Pancreas (tissue), 10 donors: ENCODE data around the gene KLHL17. TPM values are rescaled to one million over a fixed set of nuclear protein-coding genes. Genes with fewer than 3 reads are reported as not detected.

Experiments
- ATAC-seq, 4 donors: fragments of 200-7000 bp; cut with Tn5 transposase; one replicate each; pipeline versions ENCODE4 v1.8.0 to v1.9.1; 2020; ENCODE audit warnings: mild to moderate bottlenecking in 4 of 4, moderate library complexity in 4 of 4
- DNase-seq, 6 donors: peaks; one replicate each; pipeline ENCODE4 v3.0.0-alpha.2; 2020
- FAIRE-seq: peaks from 2 replicates; lab custom pipeline; 2012; peaks lifted over from hg19 to GRCh38; lab: Jason Lieb, UNC
- H3K27ac ChIP-seq, 4 donors: fragments of 200-600 bp; sonication (generic); 1 replicate in 3 of 4; 2 replicates in 1 of 4; pipeline versions ENCODE4 v1.5.0 to v1.8.0; 2020
- H3K27me3 ChIP-seq, 4 donors: fragments of 200-600 bp; one replicate each; pipeline ENCODE4 v1.8.0; 2021
- H3K36me3 ChIP-seq, 3 donors: fragments of 200-600 bp; sonication (generic) in 1 of 3; one replicate each; pipeline versions ENCODE4 v1.5.0 to v1.8.0; 2020 to 2021
- H3K4me1 ChIP-seq, 3 donors: fragments of 200-600 bp; one replicate each; pipeline ENCODE4 v1.8.0; 2021
- H3K4me3 ChIP-seq, 4 donors: fragments of 200-600 bp; sonication (generic) in 2 of 4; one replicate each; pipeline versions ENCODE4 v1.5.0 to v1.8.0; 2020 to 2021
- H3K9me3 ChIP-seq, 4 donors: fragments of 200-600 bp; one replicate each; pipeline ENCODE4 v1.8.0; 2021
- WGBS, 2 donors: extraction: QIAGEN DNeasy Blood & Tissue Kit; methylation state at CpG; one replicate each; pipeline ENCODE4 v1.1.7; 2013; 5-methylcytosine and 5-hydroxymethylcytosine counted together
- intact Hi-C, 3 donors: fragments of 100-400 bp; cut with DNase I; formaldehyde crosslinking; loops; one replicate each; pipeline versions ENCODE4 v1.11.1 to v1.14.2; 2022
- polyA plus RNA-seq, 2 donors: library from polyadenylated mRNA; stranded (reverse); fragments of 200-250 nt; gene quantifications; one replicate each; pipeline ENCODE4 v1.2.3, GENCODE V29; 2013
- total RNA-seq, 6 donors: library from RNA; stranded (reverse); fragmentation: NEBNext Ultra II Directional in 4 of 6; extraction: Animal tissue kit (Norgen Biotek cat#: 25700) in 4 of 6; gene quantifications; one replicate each; pipeline versions ENCODE4 v1.2.1 to v1.2.4, GENCODE V29; 2021 to 2023
- TF ChIP-seq, protein P1 (sequence below), 4 donors: fragments of 200-600 bp; sonication (generic) in 3 of 4; IDR thresholded peaks; one replicate each; pipeline versions ENCODE4 v1.5.0 to v1.8.0; 2021; ENCODE audit warnings: antibody characterized with exemption in 4 of 4
- donor health status: healthy with polysubstance abuse.
- donor health status: DM: no; HTN: no; CAD: no; lungs with moderate emphysema.
- donor health status: DM: no; HTN: no; CAD: no.
- donor health status: control.
- donor health status: control.
- donor health status: Bipolar disorder and iron deficiency.
- donor health status: DM: yes; HTN: yes; CAD: no.
- donor health status: DM: no; HTN: no; CAD: no.
- donor health status: DM: no; HTN: no; CAD: no.
- donor health status: DM: yes; HTN: yes; CAD: no.

Gene KLHL17
- total and polyA plus RNA-seq, 8 donors: 3.1 to 24.1 (median 6.2) TPM

DNA sequence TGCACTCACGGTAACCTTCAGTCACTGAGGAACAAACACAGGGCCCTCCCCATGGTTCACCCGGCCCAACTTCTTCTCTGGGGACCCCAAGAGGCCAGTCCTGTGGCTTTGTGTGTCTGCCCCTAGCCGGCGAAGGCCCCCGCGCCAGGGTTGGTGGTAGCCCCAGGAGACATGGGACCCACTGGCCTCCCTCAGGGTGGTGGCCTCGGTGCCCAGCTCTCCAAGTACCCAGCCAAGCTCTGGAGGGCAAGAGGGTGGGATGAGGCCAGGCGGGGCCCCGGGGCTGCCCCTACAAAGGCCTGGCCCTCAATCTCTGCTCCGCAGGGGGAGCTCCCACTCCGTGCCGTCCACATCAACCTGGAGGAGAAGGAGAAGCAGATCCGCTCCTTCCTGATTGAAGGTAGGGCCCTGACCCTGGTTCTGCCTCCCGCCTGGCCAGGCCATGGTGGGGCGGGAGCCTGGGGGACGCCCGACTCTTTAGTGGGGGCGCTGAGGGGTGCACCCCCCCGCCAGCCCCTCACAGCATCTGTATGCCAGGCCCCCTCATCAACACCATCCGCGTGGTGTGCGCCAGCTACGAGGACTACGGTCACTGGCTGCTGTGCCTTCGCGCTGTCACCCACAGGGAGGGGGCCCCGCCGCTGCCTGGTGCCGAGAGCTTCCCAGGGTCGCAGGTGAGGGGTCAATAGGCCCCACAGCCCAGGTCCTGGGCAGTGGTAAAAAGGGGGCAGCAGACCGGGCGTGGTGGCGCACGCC lies 11.5 kb downstream of the KLHL17 start:
- ATAC-seq (no peak), FAIRE-seq (no peak), DNase-seq (peak in 1 of 6 donors; percentile 70)
- intact Hi-C loops: loop anchor here in 1 of 3 donors (5.0 kb wide), 1 partner anchor 70 kb away; no protein-coding TSS in a partner anchor
- Histone ChIP-seq H3K27ac (no peak overlapping the region), H3K4me3 (no peak overlapping the region), H3K27me3 (peaks cover 0 to 17% (median 3%) of the 10 kb centered on the region in 4 donors), H3K9me3 (no peaks in the 10 kb centered on the region), H3K36me3 (no peaks in the 10 kb centered on the region), H3K4me1 (peaks cover 0 to 5% (median 0%) of the 10 kb centered on the region in 3 donors)
- TF ChIP-seq, protein P1, sequence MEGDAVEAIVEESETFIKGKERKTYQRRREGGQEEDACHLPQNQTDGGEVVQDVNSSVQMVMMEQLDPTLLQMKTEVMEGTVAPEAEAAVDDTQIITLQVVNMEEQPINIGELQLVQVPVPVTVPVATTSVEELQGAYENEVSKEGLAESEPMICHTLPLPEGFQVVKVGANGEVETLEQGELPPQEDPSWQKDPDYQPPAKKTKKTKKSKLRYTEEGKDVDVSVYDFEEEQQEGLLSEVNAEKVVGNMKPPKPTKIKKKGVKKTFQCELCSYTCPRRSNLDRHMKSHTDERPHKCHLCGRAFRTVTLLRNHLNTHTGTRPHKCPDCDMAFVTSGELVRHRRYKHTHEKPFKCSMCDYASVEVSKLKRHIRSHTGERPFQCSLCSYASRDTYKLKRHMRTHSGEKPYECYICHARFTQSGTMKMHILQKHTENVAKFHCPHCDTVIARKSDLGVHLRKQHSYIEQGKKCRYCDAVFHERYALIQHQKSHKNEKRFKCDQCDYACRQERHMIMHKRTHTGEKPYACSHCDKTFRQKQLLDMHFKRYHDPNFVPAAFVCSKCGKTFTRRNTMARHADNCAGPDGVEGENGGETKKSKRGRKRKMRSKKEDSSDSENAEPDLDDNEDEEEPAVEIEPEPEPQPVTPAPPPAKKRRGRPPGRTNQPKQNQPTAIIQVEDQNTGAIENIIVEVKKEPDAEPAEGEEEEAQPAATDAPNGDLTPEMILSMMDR (IDR thresholded peaks at IDR 0.05): no peak
- 57 to 69% methylated on average over 33 to 34 of the region's 34 CpGs for WGBS, 2 donors

DNA sequence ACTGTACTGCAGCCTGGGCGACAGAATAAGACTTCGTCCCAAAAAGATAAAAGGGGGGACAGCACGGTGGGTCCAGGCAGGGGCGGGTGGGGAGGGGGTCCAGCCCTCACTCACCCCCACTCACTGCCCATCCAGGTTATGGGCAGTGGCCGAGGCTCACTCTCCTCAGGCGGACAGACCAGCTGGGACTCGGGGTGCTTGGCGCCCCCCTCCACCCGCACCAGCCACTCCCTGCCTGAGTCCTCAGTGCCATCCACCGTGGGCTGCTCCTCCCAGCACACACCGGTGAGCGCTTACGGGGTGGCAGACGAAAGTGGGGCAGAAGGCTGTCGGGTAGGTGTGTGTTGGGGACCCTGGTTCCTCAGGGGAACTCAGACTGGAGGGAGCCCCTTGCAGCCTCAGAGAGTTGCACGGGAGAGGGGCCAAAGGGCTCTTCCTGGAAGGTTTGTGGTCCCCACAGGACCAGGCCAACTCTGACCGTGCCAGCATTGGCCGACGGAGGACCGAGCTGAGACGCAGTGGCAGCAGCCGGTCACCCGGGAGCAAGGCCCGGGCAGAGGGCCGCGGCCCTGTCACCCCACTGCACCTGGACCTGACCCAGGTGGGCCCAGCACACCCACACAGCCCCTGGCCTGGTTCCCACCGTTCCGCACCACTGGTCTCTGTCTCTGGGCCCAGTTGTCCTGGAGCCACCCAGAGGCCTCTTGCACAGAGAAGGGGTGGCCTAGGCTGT lies 12.5 kb downstream of the KLHL17 start:
- 73 to 82% methylated on average over 27 to 28 of the region's 28 CpGs for WGBS, 2 donors
- Histone ChIP-seq H3K36me3 (no peaks in the 10 kb centered on the region), H3K27ac (no peak overlapping the region), H3K4me3 (no peak overlapping the region), H3K4me1 (no peaks in the 10 kb centered on the region), H3K27me3 (peaks cover 0 to 17% (median 3%) of the 10 kb centered on the region in 4 donors), H3K9me3 (no peaks in the 10 kb centered on the region)
- TF ChIP-seq, protein P1 (IDR thresholded peaks at IDR 0.05): no peak
- intact Hi-C loops: loop anchor here in 1 of 3 donors (5.0 kb wide), 1 partner anchor 71 kb away; no protein-coding TSS in a partner anchor
- peak in 1 of 6 donors; percentile 66 for DNase-seq
- ATAC-seq: no peak
- no peak for FAIRE-seq

DNA sequence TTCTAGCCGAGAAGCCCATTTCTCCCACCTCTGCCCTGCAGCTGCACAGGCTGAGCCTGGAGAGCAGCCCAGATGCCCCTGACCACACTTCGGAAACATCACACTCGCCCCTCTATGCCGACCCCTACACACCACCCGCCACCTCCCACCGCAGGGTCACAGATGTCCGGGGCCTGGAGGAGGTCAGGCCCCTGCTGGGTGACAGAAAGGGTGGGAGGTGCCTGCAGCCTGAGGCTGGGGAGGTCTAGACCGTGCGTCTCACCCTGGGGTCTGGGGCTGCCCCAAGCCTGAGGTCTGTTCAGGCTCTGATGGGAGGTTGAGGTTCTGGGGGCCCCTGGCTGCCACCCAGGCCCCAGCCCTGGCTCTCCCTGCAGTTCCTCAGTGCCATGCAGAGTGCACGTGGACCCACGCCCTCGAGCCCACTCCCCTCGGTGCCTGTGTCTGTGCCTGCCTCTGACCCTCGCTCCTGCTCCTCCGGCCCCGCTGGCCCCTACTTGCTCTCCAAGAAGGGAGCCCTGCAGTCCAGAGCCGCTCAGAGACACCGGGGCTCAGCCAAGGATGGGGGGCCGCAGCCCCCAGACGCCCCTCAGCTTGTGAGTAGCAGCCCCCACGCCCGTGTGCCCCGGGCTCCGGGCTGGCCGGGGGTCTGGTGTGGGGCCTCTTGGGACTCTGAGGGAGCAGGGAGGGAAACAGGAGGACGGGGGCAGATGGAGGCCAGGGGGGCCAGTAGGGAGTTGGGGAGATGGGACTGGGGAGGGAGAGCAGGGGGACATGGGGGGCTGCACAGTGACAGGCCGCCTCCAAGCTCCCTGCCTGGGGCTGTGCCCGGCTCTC lies 13.3 kb downstream of the KLHL17 start:
- H3K36me3 ChIP-seq: no peaks in the 10 kb centered on the region
- TF ChIP-seq, protein P1 (IDR thresholded peaks at IDR 0.05): no peak
- 59 to 76% methylated on average over 27 to 28 of the region's 28 CpGs for WGBS, 2 donors
- no peak overlapping the region for H3K4me3 ChIP-seq
- ATAC-seq (no peak), DNase-seq (peak in 1 of 6 donors; percentile 75), FAIRE-seq (no peak)
- H3K27me3 ChIP-seq: peaks cover 0 to 17% (median 3%) of the 10 kb centered on the region in 4 donors
- no peaks in the 10 kb centered on the region for H3K4me1 ChIP-seq
- intact Hi-C loops: loop anchor here in 1 of 3 donors (5.0 kb wide), 1 partner anchor 71 kb away; no protein-coding TSS in a partner anchor
- no peaks in the 10 kb centered on the region for H3K9me3 ChIP-seq
- no peak overlapping the region for H3K27ac ChIP-seq

DNA sequence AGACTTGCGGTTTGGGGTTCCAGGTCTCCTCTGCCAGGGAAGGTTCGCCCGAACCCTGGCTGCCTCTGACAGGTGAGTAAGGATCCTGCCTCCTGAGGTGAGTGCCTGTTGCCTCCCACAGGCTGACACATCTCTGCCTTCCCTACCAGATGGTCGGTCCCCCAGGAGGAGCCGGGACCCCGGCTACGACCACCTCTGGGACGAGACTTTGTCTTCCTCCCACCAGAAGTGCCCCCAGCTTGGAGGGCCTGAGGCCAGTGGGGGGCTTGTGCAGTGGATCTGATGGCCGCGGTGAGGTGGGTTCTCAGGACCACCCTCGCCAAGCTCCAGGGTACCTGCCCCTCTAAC lies 13.9 kb downstream of the KLHL17 start:
- no peak for FAIRE-seq
- WGBS, 2 donors: 73 to 75% methylated on average over 10 to 11 of the region's 11 CpGs
- TF ChIP-seq, protein P1 (IDR thresholded peaks at IDR 0.05): no peak
- Histone ChIP-seq H3K27ac (no peak overlapping the region), H3K4me3 (no peak overlapping the region), H3K36me3 (no peaks in the 10 kb centered on the region), H3K27me3 (peaks cover 0 to 17% (median 3%) of the 10 kb centered on the region in 4 donors), H3K9me3 (no peaks in the 10 kb centered on the region), H3K4me1 (no peaks in the 10 kb centered on the region)
- intact Hi-C loops: loop anchor here in 1 of 3 donors (5.0 kb wide), 1 partner anchor 72 kb away; no protein-coding TSS in a partner anchor
- no peak for ATAC-seq
- peak in 1 of 6 donors; percentile 61 for DNase-seq
